Brain microvascular endothelial cell (primary cell): ENCODE results near the gene SLC44A1.

Experiments
- DNase-seq: peaks from one replicate; pipeline ENCODE4 v3.0.0-alpha.2; 2020
- H3K27ac ChIP-seq: fragments of 250-450 bp; sonication (Bioruptor Pico); 2 replicates; pipeline ENCODE4 v1.5.1; 2020; ENCODE audit warnings: mild to moderate bottlenecking, moderate library complexity
- H3K27me3 ChIP-seq: fragments of 250-450 bp; sonication (Bioruptor Pico); replicated peaks from 2 replicates; pipeline ENCODE4 v1.5.1; 2020; ENCODE audit warnings: mild to moderate bottlenecking
- H3K36me3 ChIP-seq: fragments of 250-450 bp; sonication (Bioruptor Pico); replicated peaks from 2 replicates; pipeline ENCODE4 v1.5.1; 2020; ENCODE audit warnings: mild to moderate bottlenecking
- H3K4me3 ChIP-seq: 2 replicates; pipeline ENCODE4 v1.5.1; 2011; ENCODE audit warnings: low read depth, mild to moderate bottlenecking, control low read depth, low read length, moderate library complexity
- in situ Hi-C: cut with HindIII; loops from 2 replicates; pipeline ENCODE4 v1.10.0; 2017; ENCODE audit warnings: low sequenced_read_pairs, low pct_ligation_motif_present
- TF ChIP-seq, protein P1 (sequence below): IDR thresholded peaks from 2 replicates; pipeline ENCODE4 v1.5.1; 2011; ENCODE audit warnings: low read depth, mild to moderate bottlenecking, moderate library complexity, low read length, control low read depth, inconsistent platforms; ENCODE audit errors: missing control alignments

Gene SLC44A1

GRCh38 chr9:105280691-105281090 lies 36.2 kb downstream of the SLC44A1 start:
- Histone ChIP-seq H3K4me3 (no peak overlapping the region), H3K36me3 (no peaks in the 10 kb centered on the region), H3K27ac (no peak overlapping the region), H3K27me3 (no peaks in the 10 kb centered on the region)
- in situ Hi-C loops: no loop called here
- TF ChIP-seq, protein P1, sequence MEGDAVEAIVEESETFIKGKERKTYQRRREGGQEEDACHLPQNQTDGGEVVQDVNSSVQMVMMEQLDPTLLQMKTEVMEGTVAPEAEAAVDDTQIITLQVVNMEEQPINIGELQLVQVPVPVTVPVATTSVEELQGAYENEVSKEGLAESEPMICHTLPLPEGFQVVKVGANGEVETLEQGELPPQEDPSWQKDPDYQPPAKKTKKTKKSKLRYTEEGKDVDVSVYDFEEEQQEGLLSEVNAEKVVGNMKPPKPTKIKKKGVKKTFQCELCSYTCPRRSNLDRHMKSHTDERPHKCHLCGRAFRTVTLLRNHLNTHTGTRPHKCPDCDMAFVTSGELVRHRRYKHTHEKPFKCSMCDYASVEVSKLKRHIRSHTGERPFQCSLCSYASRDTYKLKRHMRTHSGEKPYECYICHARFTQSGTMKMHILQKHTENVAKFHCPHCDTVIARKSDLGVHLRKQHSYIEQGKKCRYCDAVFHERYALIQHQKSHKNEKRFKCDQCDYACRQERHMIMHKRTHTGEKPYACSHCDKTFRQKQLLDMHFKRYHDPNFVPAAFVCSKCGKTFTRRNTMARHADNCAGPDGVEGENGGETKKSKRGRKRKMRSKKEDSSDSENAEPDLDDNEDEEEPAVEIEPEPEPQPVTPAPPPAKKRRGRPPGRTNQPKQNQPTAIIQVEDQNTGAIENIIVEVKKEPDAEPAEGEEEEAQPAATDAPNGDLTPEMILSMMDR: no peak
- DNase-seq: peak; percentile 55

DNA sequence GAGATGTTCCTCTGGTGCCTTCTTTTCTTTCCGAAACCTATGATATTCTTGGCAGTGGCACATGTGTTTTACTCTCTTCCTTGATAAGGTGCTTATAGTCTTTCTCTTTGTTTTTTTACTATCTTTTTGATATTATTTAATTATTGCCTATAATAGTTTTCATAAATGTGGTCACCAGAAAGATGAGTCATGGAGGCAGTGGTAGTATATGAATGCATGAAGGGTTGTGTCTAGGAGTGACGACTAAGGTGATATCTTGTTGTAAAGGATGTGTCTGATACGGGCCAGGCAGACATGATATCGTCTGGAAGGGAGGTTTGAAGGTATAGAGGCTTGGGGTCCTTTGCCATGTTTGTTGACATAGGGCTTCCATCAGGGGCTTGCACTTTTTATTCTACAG lies 36.8 kb downstream of the SLC44A1 start:
- Histone ChIP-seq H3K4me3 (no peak overlapping the region), H3K36me3 (no peaks in the 10 kb centered on the region), H3K27me3 (no peaks in the 10 kb centered on the region), H3K27ac (no peak overlapping the region)
- peak; percentile 41 for DNase-seq
- TF ChIP-seq, protein P1: no peak
- in situ Hi-C loops: no loop called here

- Histone ChIP-seq H3K4me3 (no peak overlapping the region), H3K36me3 (no peaks in the 10 kb centered on the region), H3K27ac (no peak overlapping the region), H3K27me3 (no peaks in the 10 kb centered on the region)
- TF ChIP-seq, protein P1: no peak
- in situ Hi-C loops: no loop called here
- no peak for DNase-seq
Observed at GRCh38 chr9:105281926-105282325, 37.5 kb downstream of the SLC44A1 start.

GRCh38 chr9:105282870-105283621 lies 38.6 kb downstream of the SLC44A1 start:
- no peaks in the 10 kb centered on the region for H3K27me3 ChIP-seq
- TF ChIP-seq, protein P1: no peak
- H3K4me3 ChIP-seq: no peak overlapping the region
- no peak overlapping the region for H3K27ac ChIP-seq
- H3K36me3 ChIP-seq: no peaks in the 10 kb centered on the region
- in situ Hi-C loops: no loop called here
- no peak for DNase-seq

- in situ Hi-C loops: no loop called here
- no peak overlapping the region for H3K27ac ChIP-seq
- no peak overlapping the region for H3K4me3 ChIP-seq
- no peaks in the 10 kb centered on the region for H3K27me3 ChIP-seq
- H3K36me3 ChIP-seq: no peaks in the 10 kb centered on the region
- no peak for DNase-seq
- TF ChIP-seq, protein P1: no peak
Observed at GRCh38 chr9:105283795-105284194, 39.3 kb downstream of the SLC44A1 start.

GRCh38 chr9:105284463-105284862 lies 40.0 kb downstream of the SLC44A1 start:
- no peaks in the 10 kb centered on the region for H3K27me3 ChIP-seq
- H3K36me3 ChIP-seq: no peaks in the 10 kb centered on the region
- no peak overlapping the region for H3K4me3 ChIP-seq
- in situ Hi-C loops: no loop called here
- no peak overlapping the region for H3K27ac ChIP-seq
- TF ChIP-seq, protein P1: no peak
- no peak for DNase-seq
